Measurements from ENCODE around the gene CSF1R.

GRCh38 chr5:150062216-150062922 is 24.0 kb downstream of the CSF1R start:
- no peak for TF ChIP-seq POLR2A (IDR thresholded peaks at IDR 0.05)
- TF ChIP-seq CTCF (IDR thresholded peaks at IDR 0.05 in 8 of 11, conservative IDR thresholded peaks at IDR 0.05 in 3 of 11): no peak

All from spleen (tissue), 7 donors.